ENCODE results near the gene KRR1. TPM values are rescaled to one million over a fixed set of nuclear protein-coding genes. Genes with fewer than 3 reads are reported as not detected.

The KRR1 gene
- total and polyA plus RNA-seq, 2 of the 13 experiments (the other 11 are each of a cell fraction or from before 2014, with no cell fraction given), result 19.3 to 103 TPM

GRCh38 chr12:75558287-75558686, 46.9 kb upstream of the KRR1 start (continued):
- TF ChIP-seq ZNF709 (CRISPR knock-in tag; IDR thresholded peaks at IDR 0.05), result no peak
- TF ChIP-seq, protein P1, sequence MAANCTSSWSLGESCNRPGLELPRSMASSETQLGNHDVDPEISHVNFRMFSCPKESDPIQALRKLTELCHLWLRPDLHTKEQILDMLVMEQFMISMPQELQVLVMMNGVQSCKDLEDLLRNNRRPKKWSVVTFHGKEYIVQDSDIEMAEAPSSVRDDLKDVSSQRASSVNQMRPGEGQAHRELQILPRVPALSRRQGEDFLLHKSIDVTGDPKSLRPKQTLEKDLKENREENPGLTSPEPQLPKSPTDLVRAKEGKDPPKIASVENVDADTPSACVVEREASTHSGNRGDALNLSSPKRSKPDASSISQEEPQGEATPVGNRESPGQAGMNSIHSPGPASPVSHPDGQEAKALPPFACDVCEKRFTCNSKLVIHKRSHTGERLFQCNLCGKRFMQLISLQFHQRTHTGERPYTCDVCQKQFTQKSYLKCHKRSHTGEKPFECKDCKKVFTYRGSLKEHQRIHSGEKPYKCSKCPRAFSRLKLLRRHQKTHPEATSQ (CRISPR knock-in tag; IDR thresholded peaks at IDR 0.05; ENCODE audit: borderline replicate concordance), result no peak; the same call in 1 of the 2 replicates
- peak; percentile 99 for TF ChIP-seq NR2F2 (IDR thresholded peaks at IDR 0.05; ENCODE audit: borderline replicate concordance, low read depth)
- no peak for TF ChIP-seq ZFP82 (CRISPR knock-in tag; IDR thresholded peaks at IDR 0.05; ENCODE audit: borderline replicate concordance)
- peak in 1 of 2 experiments; percentile 82; a peak in 2 of 4 replicates for TF ChIP-seq EP300 (IDR thresholded peaks at IDR 0.05; ENCODE audit: low read depth in 2 of 2, low read length in 2 of 2)
- peak; percentile 58; the same call in 1 of the 2 replicates for TF ChIP-seq EP300 (CRISPR knock-in tag; IDR thresholded peaks at IDR 0.05; ENCODE audit: borderline replicate concordance)
- peak; percentile 56; the same call in 1 of the 2 replicates for TF ChIP-seq HDAC1 (CRISPR knock-in tag; IDR thresholded peaks at IDR 0.05)
- TF ChIP-seq, protein P2, sequence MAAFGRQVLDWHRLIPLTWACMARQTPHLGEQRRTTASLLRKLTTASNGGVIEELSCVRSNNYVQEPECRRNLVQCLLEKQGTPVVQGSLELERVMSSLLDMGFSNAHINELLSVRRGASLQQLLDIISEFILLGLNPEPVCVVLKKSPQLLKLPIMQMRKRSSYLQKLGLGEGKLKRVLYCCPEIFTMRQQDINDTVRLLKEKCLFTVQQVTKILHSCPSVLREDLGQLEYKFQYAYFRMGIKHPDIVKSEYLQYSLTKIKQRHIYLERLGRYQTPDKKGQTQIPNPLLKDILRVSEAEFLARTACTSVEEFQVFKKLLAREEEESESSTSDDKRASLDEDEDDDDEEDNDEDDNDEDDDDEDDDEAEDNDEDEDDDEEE (CRISPR knock-in tag; IDR thresholded peaks at IDR 0.05), result no peak
- no peak for TF ChIP-seq CEBPZ (IDR thresholded peaks at IDR 0.05; ENCODE audit: low read length)
- no peak for TF ChIP-seq ZKSCAN1 (IDR thresholded peaks at IDR 0.05; ENCODE audit: low read length)
- no peak for TF ChIP-seq MBNL3 (CRISPR knock-in tag; conservative IDR thresholded peaks at IDR 0.05)
- TF ChIP-seq ZNF670 (CRISPR knock-in tag; IDR thresholded peaks at IDR 0.05; ENCODE audit: borderline replicate concordance), result no peak
- TF ChIP-seq ZSCAN20 (CRISPR knock-in tag; IDR thresholded peaks at IDR 0.05; ENCODE audit: borderline replicate concordance), result no peak
- TF ChIP-seq ZNF780A (CRISPR knock-in tag; IDR thresholded peaks at IDR 0.05), result no peak
- no peak for TF ChIP-seq NFE2 (CRISPR knock-in tag; IDR thresholded peaks at IDR 0.05)
- no peak for TF ChIP-seq GPBP1L1 (CRISPR knock-in tag; IDR thresholded peaks at IDR 0.05)
- TF ChIP-seq MTA1 (CRISPR knock-in tag; IDR thresholded peaks at IDR 0.05; ENCODE audit: borderline replicate concordance), result peak; percentile 25; the same call in 1 of the 2 replicates
- TF ChIP-seq, protein P3, sequence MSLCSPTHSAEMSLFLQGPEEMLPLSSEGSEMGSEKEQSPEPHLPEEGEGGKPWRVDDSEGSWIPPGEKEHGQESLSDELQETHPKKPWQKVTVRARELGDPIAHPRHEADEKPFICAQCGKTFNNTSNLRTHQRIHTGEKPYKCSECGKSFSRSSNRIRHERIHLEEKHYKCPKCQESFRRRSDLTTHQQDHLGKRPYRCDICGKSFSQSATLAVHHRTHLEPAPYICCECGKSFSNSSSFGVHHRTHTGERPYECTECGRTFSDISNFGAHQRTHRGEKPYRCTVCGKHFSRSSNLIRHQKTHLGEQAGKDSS (CRISPR knock-in tag; IDR thresholded peaks at IDR 0.05; ENCODE audit: borderline replicate concordance, low read depth), result no peak
- no peak for TF ChIP-seq IKZF1 (IDR thresholded peaks at IDR 0.05)
- TF ChIP-seq RELA (CRISPR knock-in tag; IDR thresholded peaks at IDR 0.05), result no peak
- no peak for TF ChIP-seq KLF13 (CRISPR knock-in tag; IDR thresholded peaks at IDR 0.05)
- TF ChIP-seq MEF2D (CRISPR knock-in tag; IDR thresholded peaks at IDR 0.05), result no peak
- no peak for TF ChIP-seq ZNF572 (CRISPR knock-in tag; IDR thresholded peaks at IDR 0.05)
- no peak for TF ChIP-seq PAWR (CRISPR knock-in tag; IDR thresholded peaks at IDR 0.05; ENCODE audit: borderline replicate concordance)
